Measurements from ENCODE around the gene SF3B5.

The SF3B5 gene

GRCh38 chr6:144104488-144104887 lies 9.1 kb upstream of the SF3B5 start:
- no peak overlapping the region for H3K4me3 ChIP-seq (ENCODE audit: low read length)
- H4K20me1 ChIP-seq (ENCODE audit: control insufficient read depth, insufficient read depth, low read depth, low read length): no peaks in the 10 kb centered on the region
- H3K4me2 ChIP-seq (ENCODE audit: low read length): no peak overlapping the region
- H3F3A ChIP-seq (ENCODE audit: control insufficient read depth, insufficient read depth): no peaks in the 10 kb centered on the region
- no peaks in the 10 kb centered on the region for H3K27me3 ChIP-seq (ENCODE audit: control insufficient read depth, low read length)
- H3K36me3 ChIP-seq (ENCODE audit: control insufficient read depth, low read length): no peaks in the 10 kb centered on the region
- H3K4me1 ChIP-seq (ENCODE audit: control insufficient read depth, low read length): no peaks in the 10 kb centered on the region
- no peaks in the 10 kb centered on the region for H3K9me3 ChIP-seq (ENCODE audit: control insufficient read depth, insufficient read depth, low read length)
- TF ChIP-seq CTCF (IDR thresholded peaks at IDR 0.05; ENCODE audit: low read depth, low read length, poor library complexity, severe bottlenecking) (no peak), EZH2phosphoT487 (IDR thresholded peaks at IDR 0.05; ENCODE audit: borderline replicate concordance, low read length) (no peak)
- no peak overlapping the region for H3K27ac ChIP-seq (ENCODE audit: low read depth, low read length)
- H3K79me2 ChIP-seq (ENCODE audit: control insufficient read depth, low read length): no peaks in the 10 kb centered on the region
- no peaks in the 10 kb centered on the region for H3K9me2 ChIP-seq (replicated peaks; ENCODE audit: control insufficient read depth, low read length)

- TF ChIP-seq EZH2phosphoT487 (IDR thresholded peaks at IDR 0.05; ENCODE audit: borderline replicate concordance, low read length) (no peak), CTCF (IDR thresholded peaks at IDR 0.05; ENCODE audit: low read depth, low read length, poor library complexity, severe bottlenecking) (no peak)
- Histone ChIP-seq H4K20me1 (ENCODE audit: control insufficient read depth, insufficient read depth, low read depth, low read length) (no peaks in the 10 kb centered on the region), H3K9me3 (ENCODE audit: control insufficient read depth, insufficient read depth, low read length) (no peaks in the 10 kb centered on the region), H3K27me3 (ENCODE audit: control insufficient read depth, low read length) (no peaks in the 10 kb centered on the region), H3K4me3 (ENCODE audit: low read length) (no peak overlapping the region), H3K9me2 (replicated peaks; ENCODE audit: control insufficient read depth, low read length) (no peaks in the 10 kb centered on the region), H3K4me2 (ENCODE audit: low read length) (no peak overlapping the region), H3F3A (ENCODE audit: control insufficient read depth, insufficient read depth) (no peaks in the 10 kb centered on the region), H3K4me1 (ENCODE audit: control insufficient read depth, low read length) (no peaks in the 10 kb centered on the region), H3K79me2 (ENCODE audit: control insufficient read depth, low read length) (no peaks in the 10 kb centered on the region), H3K36me3 (ENCODE audit: control insufficient read depth, low read length) (no peaks in the 10 kb centered on the region), H3K27ac (ENCODE audit: low read depth, low read length) (no peak overlapping the region)
These were observed 7.7 kb upstream of the SF3B5 start for GRCh38 chr6:144103026-144103563.

- H3K4me2 ChIP-seq (ENCODE audit: low read length): no peak overlapping the region
- no peaks in the 10 kb centered on the region for H3K9me3 ChIP-seq (ENCODE audit: control insufficient read depth, insufficient read depth, low read length)
- peaks cover 8% of the 10 kb centered on the region; the same call in 1 of the 2 replicates for H4K20me1 ChIP-seq (ENCODE audit: control insufficient read depth, insufficient read depth, low read depth, low read length)
- no peaks in the 10 kb centered on the region for H3K27me3 ChIP-seq (ENCODE audit: control insufficient read depth, low read length)
- no peak for TF ChIP-seq EZH2phosphoT487 (IDR thresholded peaks at IDR 0.05; ENCODE audit: borderline replicate concordance, low read length)
- no peak for TF ChIP-seq CTCF (IDR thresholded peaks at IDR 0.05; ENCODE audit: low read depth, low read length, poor library complexity, severe bottlenecking)
- no peak overlapping the region for H3K4me3 ChIP-seq (ENCODE audit: low read length)
- no peaks in the 10 kb centered on the region for H3F3A ChIP-seq (ENCODE audit: control insufficient read depth, insufficient read depth)
- 0 out of 2 replicates have a peak, but pooled peaks cover 3% of the 10 kb centered on the region for H3K9me2 ChIP-seq (replicated peaks; ENCODE audit: control insufficient read depth, low read length)
- H3K4me1 ChIP-seq (ENCODE audit: control insufficient read depth, low read length): peaks cover 13% of the 10 kb centered on the region
- H3K27ac ChIP-seq (ENCODE audit: low read depth, low read length): no peak overlapping the region
- H3K36me3 ChIP-seq (ENCODE audit: control insufficient read depth, low read length): 0 out of 2 replicates have a peak, but pooled peaks cover 5% of the 10 kb centered on the region
- H3K79me2 ChIP-seq (ENCODE audit: control insufficient read depth, low read length): peaks cover 14% of the 10 kb centered on the region
These were observed 3.6 kb upstream of the SF3B5 start for GRCh38 chr6:144098993-144099392.
